GM12865 (cell line): Measurements from ENCODE around the gene STON1.
"Not testable (repeated sequence)": the region's sequence is repeated elsewhere in the genome, so short reads cannot be mapped to it uniquely, and the experiment has no call there.

ENCODE experiments used
- DNase-seq: peaks from one replicate; pipeline ENCODE4 v3.0.0; 2010; ENCODE audit warnings: low read depth
- H3K4me3 ChIP-seq: 2 replicates; pipeline ENCODE4 v1.5.1; 2011; ENCODE audit warnings: mild to moderate bottlenecking, low read depth, low read length, control low read depth
- CTCF ChIP-seq: IDR thresholded peaks from 2 replicates; pipeline ENCODE4 v1.5.1; 2011; ENCODE audit warnings: low read length, control low read depth, low read depth, inconsistent platforms; ENCODE audit not compliant: insufficient read depth; ENCODE audit errors: missing control alignments

The STON1 gene

GRCh38 chr2:48511849-48512470, 18.0 kb upstream of the STON1 start:
- TF ChIP-seq CTCF: no peak
- DNase-seq: no peak
- no peak overlapping the region for H3K4me3 ChIP-seq

- TF ChIP-seq CTCF: no peak
- no peak for DNase-seq
- H3K4me3 ChIP-seq: no peak overlapping the region
Measured at GRCh38 chr2:48512571-48512970, 17.4 kb upstream of the STON1 start.

GRCh38 chr2:48514348-48515003, 15.5 kb upstream of the STON1 start:
- no peak for TF ChIP-seq CTCF
- DNase-seq: no peak
- H3K4me3 ChIP-seq: no peak overlapping the region

- no peak for DNase-seq
- H3K4me3 ChIP-seq: no peak overlapping the region
- no peak for TF ChIP-seq CTCF
Measured at GRCh38 chr2:48515513-48515985, 14.4 kb upstream of the STON1 start.

- DNase-seq: no peak
- no peak overlapping the region for H3K4me3 ChIP-seq
- TF ChIP-seq CTCF: no peak
Measured at GRCh38 chr2:48519593-48519992, 10.4 kb upstream of the STON1 start.

GRCh38 chr2:48524756-48525155, 5.2 kb upstream of the STON1 start:
- H3K4me3 ChIP-seq, DNase-seq: not testable (repeated sequence)

- no peak overlapping the region for H3K4me3 ChIP-seq
- TF ChIP-seq CTCF: no peak
- DNase-seq: no peak
Measured at GRCh38 chr2:48525269-48525943, 4.5 kb upstream of the STON1 start.
